Tibial artery (tissue), 4 donors: ENCODE measurements around the gene KCNH1.

Source experiments
- DNase-seq, 2 donors: peaks; one replicate each; pipeline ENCODE4 v3.0.0-alpha.2; 2019
- H3K27ac ChIP-seq, 2 donors: fragments of 200-600 bp; sonication (generic) in 1 of 2; 1 replicate in 1 of 2; 2 replicates in 1 of 2; pipeline ENCODE4 v1.5.1; 2018 to 2019; ENCODE audit warnings: mild to moderate bottlenecking in 1 of 2
- H3K27me3 ChIP-seq, 2 donors: fragments of 200-600 bp; sonication (generic) in 1 of 2; one replicate each; pipeline versions ENCODE4 v1.5.1 to v1.6.0; 2016 to 2019
- H3K36me3 ChIP-seq, 3 donors: fragments of 200-600 bp; sonication (generic) in 2 of 3; one replicate each; pipeline ENCODE4 v1.5.1; 2016 to 2019; ENCODE audit warnings: mild to moderate bottlenecking in 2 of 3
- H3K4me1 ChIP-seq, 4 donors: fragments of 200-600 bp; sonication (generic) in 2 of 4; 1 replicate in 3 of 4; 2 replicates in 1 of 4; pipeline ENCODE4 v1.5.1; 2016 to 2019
- H3K4me3 ChIP-seq, 2 donors: fragments of 200-600 bp; sonication (generic) in 1 of 2; 1 replicate in 1 of 2; 2 replicates in 1 of 2; pipeline ENCODE4 v1.5.1; 2018 to 2019; ENCODE audit warnings: mild to moderate bottlenecking in 2 of 2
- H3K9me3 ChIP-seq, 3 donors: fragments of 200-600 bp; sonication (generic) in 1 of 3; one replicate each; pipeline ENCODE4 v1.5.1; 2016 to 2019
- CTCF ChIP-seq, 2 experiments: fragments of 200-600 bp in 1 of 2; fragments of 450-650 bp in 1 of 2; IDR thresholded peaks; one replicate each; pipeline ENCODE4 v1.5.1; 2017 to 2019; ENCODE audit warnings: antibody characterized with exemption in 2 of 2, mild to moderate bottlenecking in 1 of 2, moderate library complexity in 1 of 2
- intact Hi-C: fragments of 100-400 bp; cut with DNase I; formaldehyde crosslinking; loops from one replicate; pipeline ENCODE4 v1.15.0; 2023; ENCODE audit warnings: low total_unique reads

Gene KCNH1

GRCh38 chr1:210654176-210654981, 479.6 kb downstream of the KCNH1 start:
- Histone ChIP-seq H3K36me3 (no peaks in the 10 kb centered on the region), H3K27ac (no peak overlapping the region), H3K9me3 (no peaks in the 10 kb centered on the region), H3K4me3 (no peak overlapping the region), H3K27me3 (no peaks in the 10 kb centered on the region), H3K4me1 (no peaks in the 10 kb centered on the region)
- DNase-seq: no peak
- intact Hi-C loops: no loop called here
- TF ChIP-seq CTCF (IDR thresholded peaks at IDR 0.05): no peak

- no peaks in the 10 kb centered on the region for H3K4me1 ChIP-seq
- intact Hi-C loops: no loop called here
- H3K9me3 ChIP-seq: no peaks in the 10 kb centered on the region
- DNase-seq: no peak
- no peaks in the 10 kb centered on the region for H3K36me3 ChIP-seq
- H3K27ac ChIP-seq: no peak overlapping the region
- no peaks in the 10 kb centered on the region for H3K27me3 ChIP-seq
- no peak for TF ChIP-seq CTCF (IDR thresholded peaks at IDR 0.05)
- H3K4me3 ChIP-seq: no peak overlapping the region
Measured at GRCh38 chr1:210653771-210654170, 480.2 kb downstream of the KCNH1 start.

- H3K27me3 ChIP-seq: no peaks in the 10 kb centered on the region
- H3K36me3 ChIP-seq: no peaks in the 10 kb centered on the region
- no peak for DNase-seq
- H3K4me3 ChIP-seq: no peak overlapping the region
- intact Hi-C loops: no loop called here
- H3K4me1 ChIP-seq: no peaks in the 10 kb centered on the region
- H3K27ac ChIP-seq: no peak overlapping the region
- no peak for TF ChIP-seq CTCF (IDR thresholded peaks at IDR 0.05)
- H3K9me3 ChIP-seq: no peaks in the 10 kb centered on the region
Measured at GRCh38 chr1:210652329-210652954, 481.5 kb downstream of the KCNH1 start.

- H3K27me3 ChIP-seq: no peaks in the 10 kb centered on the region
- DNase-seq: no peak
- no peak for TF ChIP-seq CTCF (IDR thresholded peaks at IDR 0.05)
Measured at GRCh38 chr1:210650403-210650802, 483.5 kb downstream of the KCNH1 start.

GRCh38 chr1:210648588-210649269, 485.2 kb downstream of the KCNH1 start:
- Histone ChIP-seq H3K4me3 (no peak overlapping the region), H3K27ac (no peak overlapping the region), H3K27me3 (no peaks in the 10 kb centered on the region), H3K9me3 (no peaks in the 10 kb centered on the region), H3K36me3 (no peaks in the 10 kb centered on the region), H3K4me1 (no peaks in the 10 kb centered on the region)
- intact Hi-C loops: loop anchor here (5.0 kb wide), 1 partner anchor 1261 kb away; no protein-coding TSS in a partner anchor
- TF ChIP-seq CTCF (IDR thresholded peaks at IDR 0.05): no peak
- no peak for DNase-seq

More at GRCh38 chr1:210650403-210650802, 483.5 kb downstream of the KCNH1 start:
- intact Hi-C loops: no loop called here
- Histone ChIP-seq H3K4me1 (no peaks in the 10 kb centered on the region), H3K4me3 (no peak overlapping the region), H3K27ac (no peak overlapping the region), H3K9me3 (no peaks in the 10 kb centered on the region), H3K36me3 (no peaks in the 10 kb centered on the region)
